K562 (cell line): ENCODE results near the gene ARHGAP9. TPM values are rescaled to one million over a fixed set of nuclear protein-coding genes. Genes with fewer than 3 reads are reported as not detected.

Source experiments
- AFF1 ChIP-seq, 2 experiments: fragments of 450-650 bp; IDR thresholded peaks; 2 replicates each; pipeline ENCODE4 v1.6.1; 2018; ENCODE audit warnings: mild to moderate bottlenecking in 2 of 2, low read depth in 1 of 2; ENCODE audit not compliant: partially characterized antibody in 2 of 2
- CCNT2 ChIP-seq: IDR thresholded peaks from 2 replicates; pipeline ENCODE4 v1.6.1; 2011; ENCODE audit warnings: borderline replicate concordance, low read depth, mild to moderate bottlenecking, moderate library complexity, mixed read lengths, low read length; ENCODE audit not compliant: insufficient read length; ENCODE audit errors: extremely low read depth
- CREB1 ChIP-seq, 2 experiments: sonication (generic) in 1 of 2; formaldehyde crosslinking in 1 of 2; IDR thresholded peaks; 2 replicates each; pipeline versions ENCODE4 v1.6.1 to v1.8.0; 2012 to 2022; ENCODE audit warnings: inconsistent platforms in 1 of 2, mild to moderate bottlenecking in 1 of 2, missing genetic modification reagents in 1 of 2, moderate library complexity in 1 of 2
- JUN ChIP-seq, 2 experiments: sonication (generic) in 1 of 2; formaldehyde crosslinking in 1 of 2; IDR thresholded peaks; 2 replicates each; pipeline versions ENCODE4 v1.6.1 to v1.8.0; 2012 to 2022; ENCODE audit warnings: borderline replicate concordance in 2 of 2, mild to moderate bottlenecking in 2 of 2, improper control_type of control experiment in 1 of 2, low read depth in 1 of 2, low read length in 1 of 2, missing genetic modification reagents in 1 of 2
- L3MBTL2 ChIP-seq: fragments of 450-650 bp; IDR thresholded peaks from 2 replicates; pipeline ENCODE4 v1.6.1; 2016; ENCODE audit warnings: mild to moderate bottlenecking, moderate library complexity
- MCM7 ChIP-seq, 2 experiments: fragments of 450-650 bp; IDR thresholded peaks; 2 replicates each; pipeline ENCODE4 v1.6.1; 2016 to 2018
- MYNN ChIP-seq, 2 experiments: sonication (generic); formaldehyde crosslinking in 1 of 2; IDR thresholded peaks; 2 replicates each; pipeline versions ENCODE4 v1.5.0 to v1.6.1; 2016 to 2020; ENCODE audit warnings: antibody characterized with exemption in 1 of 2, missing genetic modification reagents in 1 of 2
- RFX7 ChIP-seq: fragments of 250-450 bp; sonication (Bioruptor Pico); IDR thresholded peaks from 2 replicates; pipeline ENCODE4 v1.5.1; 2021; ENCODE audit warnings: mild to moderate bottlenecking
- STAT5A ChIP-seq: IDR thresholded peaks from 2 replicates; pipeline ENCODE4 v1.6.1; 2012; ENCODE audit warnings: low read length, inconsistent platforms, borderline replicate concordance
- THAP12 ChIP-seq: fragments of 250-450 bp; sonication (Bioruptor Pico); IDR thresholded peaks from 2 replicates; pipeline ENCODE4 v1.9.0; 2021; ENCODE audit warnings: mild to moderate bottlenecking, inconsistent platforms
- ZBTB5 ChIP-seq: fragments of 450-650 bp; IDR thresholded peaks from 2 replicates; pipeline ENCODE4 v1.6.1; 2017; ENCODE audit warnings: antibody characterized with exemption
- ZNF347 ChIP-seq: fragments of 450-650 bp; formaldehyde crosslinking; IDR thresholded peaks from 2 replicates; pipeline ENCODE4 v1.4.0; 2020; ENCODE audit warnings: low read depth, mild to moderate bottlenecking, moderate library complexity
- polyA plus RNA-seq, 8 experiments: library from polyadenylated mRNA; depleted of rRNA in 4 of 8; stranded (reverse) in 5 of 8; unstranded in 3 of 8; fragments of >200 nt; fragmentation: Nextera tagmentation in 2 of 8; fragmentation: Illumina TruSeq in 1 of 8; extraction: Ambion mirVana in 2 of 8; extraction: Trizol in 1 of 8; gene quantifications; 2 replicates each; pipeline versions ENCODE4 v1.2.1 to v1.2.3, GENCODE V29; 2011 to 2014; ENCODE audit warnings: inconsistent platforms in 1 of 8, missing spikeins in 1 of 8
- total RNA-seq, 7 experiments: library from RNA; depleted of rRNA in 6 of 7; stranded (reverse); fragments of >200 nt in 6 of 7; fragmentation: Illumina TruSeq in 2 of 7; extraction: Trizol in 2 of 7; gene quantifications; 2 replicates each; pipeline versions ENCODE4 v1.2.1 to v1.2.3, GENCODE V29; 2011 to 2021; ENCODE audit warnings: low replicate concordance in 1 of 7
- TF ChIP-seq, protein P1 (sequence below), 2 experiments: IDR thresholded peaks; 2 replicates each; pipeline ENCODE4 v1.6.1; 2011; ENCODE audit warnings: borderline replicate concordance in 1 of 2, control low read depth in 1 of 2, low read depth in 1 of 2, low read length in 1 of 2, mild to moderate bottlenecking in 1 of 2, mixed read lengths in 1 of 2, moderate library complexity in 1 of 2; ENCODE audit not compliant: insufficient read depth in 1 of 2, insufficient read length in 1 of 2, poor library complexity in 1 of 2, severe bottlenecking in 1 of 2; ENCODE audit errors: extremely low read depth in 1 of 2
- TF ChIP-seq, protein P2 (sequence below): fragments of 250-450 bp; sonication (Bioruptor Pico); IDR thresholded peaks from 2 replicates; pipeline ENCODE4 v1.8.0; 2021; ENCODE audit warnings: moderate library complexity, mild to moderate bottlenecking, inconsistent platforms

ARHGAP9 gene
- total and polyA plus RNA-seq, 9 of the 15 experiments (the other 6 are each of a cell fraction or from before 2014, with no cell fraction given), result 1.5 to 10.2 (median 5.1) TPM

GRCh38 chr12:57454566-57455373 lies 24.9 kb downstream of the ARHGAP9 start, which contains the start of gene INHBE (continued):
- TF ChIP-seq, protein P1, sequence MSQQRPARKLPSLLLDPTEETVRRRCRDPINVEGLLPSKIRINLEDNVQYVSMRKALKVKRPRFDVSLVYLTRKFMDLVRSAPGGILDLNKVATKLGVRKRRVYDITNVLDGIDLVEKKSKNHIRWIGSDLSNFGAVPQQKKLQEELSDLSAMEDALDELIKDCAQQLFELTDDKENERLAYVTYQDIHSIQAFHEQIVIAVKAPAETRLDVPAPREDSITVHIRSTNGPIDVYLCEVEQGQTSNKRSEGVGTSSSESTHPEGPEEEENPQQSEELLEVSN (IDR thresholded peaks at IDR 0.05; ENCODE audit: borderline replicate concordance in 1 of 2, extremely low read depth in 1 of 2, insufficient read depth in 1 of 2, insufficient read length in 1 of 2, low read depth in 1 of 2, low read length in 1 of 2, poor library complexity in 1 of 2, severe bottlenecking in 1 of 2), result peak in 1 of 2 experiments; percentile 7
- TF ChIP-seq JUN (IDR thresholded peaks at IDR 0.05; ENCODE audit: borderline replicate concordance, low read depth, low read length) (peak; percentile 47; the same call in 1 of the 2 replicates), JUN (CRISPR knock-in tag; IDR thresholded peaks at IDR 0.05; ENCODE audit: borderline replicate concordance) (peak; percentile 30; the same call in 1 of the 2 replicates), MYNN (IDR thresholded peaks at IDR 0.05) (0 out of 2 replicates have a peak, but pooled peaks have one; percentile 11), MYNN (CRISPR knock-in tag; IDR thresholded peaks at IDR 0.05) (no peak), CREB1 (IDR thresholded peaks at IDR 0.05) (no peak), CREB1 (CRISPR knock-in tag; IDR thresholded peaks at IDR 0.05) (peak; percentile 56; the same call in 1 of the 2 replicates), L3MBTL2 (peak; percentile 71), MCM7 (IDR thresholded peaks at IDR 0.05) (no peak), THAP12 (CRISPR knock-in tag) (no peak), ZNF347 (CRISPR knock-in tag) (no peak), STAT5A (0 out of 2 replicates have a peak, but pooled peaks have one; percentile 5), ZBTB5 (no peak), RFX7 (CRISPR knock-in tag) (no peak), CCNT2 (no peak), AFF1 (IDR thresholded peaks at IDR 0.05; ENCODE audit: low read depth in 1 of 2, partially characterized antibody in 2 of 2) (peak in 1 of 2 experiments; percentile 41)
- TF ChIP-seq, protein P2, sequence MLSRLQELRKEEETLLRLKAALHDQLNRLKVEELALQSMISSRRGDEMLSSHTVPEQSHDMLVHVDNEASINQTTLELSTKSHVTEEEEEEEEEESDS (CRISPR knock-in tag), result no peak
